Kidney (tissue), 14 donors: ENCODE data around the gene C22orf23. TPM values are rescaled to one million over a fixed set of nuclear protein-coding genes. Genes with fewer than 3 reads are reported as not detected.

Source experiments
- DNase-seq, 5 donors: peaks; one replicate each; pipeline ENCODE4 v3.0.0-alpha.2; 2013 to 2020
- FAIRE-seq: peaks from 2 replicates; lab custom pipeline; 2012; peaks lifted over from hg19 to GRCh38; lab: Jason Lieb, UNC
- H3K27ac ChIP-seq, 2 donors: one replicate each; pipeline ENCODE4 v1.7.0; 2013; ENCODE audit warnings: low read depth in 2 of 2, low read length in 2 of 2, inconsistent platforms in 1 of 2
- H3K27me3 ChIP-seq: one replicate; pipeline ENCODE4 v1.7.1; 2013; ENCODE audit warnings: low read length, inconsistent platforms; ENCODE audit not compliant: control insufficient read depth, insufficient read depth
- H3K36me3 ChIP-seq, 3 donors: one replicate each; pipeline versions ENCODE4 v1.7.0 to v1.7.1; 2013; ENCODE audit warnings: low read length in 3 of 3, control low read depth in 1 of 3, inconsistent platforms in 1 of 3; ENCODE audit not compliant: insufficient read depth in 3 of 3, control insufficient read depth in 2 of 3
- H3K4me1 ChIP-seq, 3 donors: one replicate each; pipeline versions ENCODE4 v1.7.0 to v1.7.1; 2013; ENCODE audit warnings: low read length in 3 of 3, inconsistent platforms in 1 of 3, low read depth in 1 of 3; ENCODE audit not compliant: control insufficient read depth in 2 of 3, insufficient read depth in 2 of 3
- H3K4me3 ChIP-seq, 3 donors: one replicate each; pipeline versions ENCODE4 v1.7.0 to v1.8.1; 2013; ENCODE audit warnings: low read length in 3 of 3, control low read depth in 1 of 3, inconsistent platforms in 1 of 3
- H3K9ac ChIP-seq, 3 donors: one replicate each; pipeline versions ENCODE4 v1.7.0 to v1.7.1; 2013; ENCODE audit warnings: low read length in 3 of 3, control low read depth in 1 of 3, inconsistent platforms in 1 of 3
- H3K9me3 ChIP-seq, 3 donors: one replicate each; pipeline versions ENCODE4 v1.7.0 to v1.7.1; 2013; ENCODE audit warnings: low read length in 3 of 3, control low read depth in 1 of 3, inconsistent platforms in 1 of 3; ENCODE audit not compliant: control insufficient read depth in 2 of 3, insufficient read depth in 1 of 3
- CTCF ChIP-seq: IDR thresholded peaks from 3 replicates; pipeline ENCODE4 v1.5.1; 2012; ENCODE audit warnings: mild to moderate bottlenecking, moderate library complexity, borderline replicate concordance; ENCODE audit not compliant: insufficient read depth; ENCODE audit errors: extremely low read depth
- intact Hi-C: fragments of 100-400 bp; cut with DNase I; formaldehyde crosslinking; loops from one replicate; pipeline ENCODE4 v1.11.1; 2022
- polyA plus RNA-seq: library from polyadenylated mRNA; stranded (reverse); fragments of 350-450 nt; fragmentation: Illumina TruSeq; extraction: RNeasy Lipid Tissue Mini Kit (QIAGEN cat#74804); gene quantifications from one replicate; pipeline ENCODE4 v1.2.3, GENCODE V29; 2014; ENCODE audit warnings: low read depth, low replicate concordance; ENCODE audit not compliant: insufficient read depth
- total RNA-seq: library from RNA; stranded (reverse); fragmentation: NEBNext Ultra II Directional; extraction: Animal tissue kit (Norgen Biotek cat#: 25700); gene quantifications from one replicate; pipeline ENCODE4 v1.2.1, GENCODE V29; 2021
- donor health status: control.
- donor health status: control.
- donor health status: control.
- donor health status: control.
- donor health status: control.
- donor health status: DM: yes; HTN: yes; CAD: no.
- donor health status: Normal renal cell carcinoma (clear cell type).

The C22orf23 gene
- total and polyA plus RNA-seq, 2 donors from 2014 or later = 0.57 to 1.0 TPM

GRCh38 chr22:37910890-37911672, 42.3 kb downstream of the C22orf23 start:
- no peak overlapping the region for H3K4me3 ChIP-seq
- no peak for TF ChIP-seq CTCF
- H3K4me1 ChIP-seq = peaks cover 0 to 16% (median 4%) of the 10 kb centered on the region in 3 donors
- H3K9me3 ChIP-seq = no peaks in the 10 kb centered on the region
- H3K9ac ChIP-seq = no peak overlapping the region
- intact Hi-C loops = no loop called here
- peaks cover 0 to 5% (median 0%) of the 10 kb centered on the region in 3 donors for H3K36me3 ChIP-seq
- DNase-seq (peak in 4 of 5 donors; percentile 28 to 71 (median 57)), FAIRE-seq (no peak)
- no peaks in the 10 kb centered on the region for H3K27me3 ChIP-seq
- peak overlapping the region in 1 of 2 donors; percentile 6 for H3K27ac ChIP-seq

- no peaks in the 10 kb centered on the region for H3K9me3 ChIP-seq
- no peak for DNase-seq
- H3K27me3 ChIP-seq = no peaks in the 10 kb centered on the region
- no peak for FAIRE-seq
- no peak for TF ChIP-seq CTCF
- no peak overlapping the region for H3K4me3 ChIP-seq
- peak overlapping the region in 1 of 3 donors; percentile 19 for H3K9ac ChIP-seq
- peaks cover 0 to 5% (median 0%) of the 10 kb centered on the region in 3 donors for H3K36me3 ChIP-seq
- H3K4me1 ChIP-seq = peaks cover 0 to 16% (median 4%) of the 10 kb centered on the region in 3 donors
- intact Hi-C loops = no loop called here
- H3K27ac ChIP-seq = no peak overlapping the region
Observed at GRCh38 chr22:37909766-37910165, 43.6 kb downstream of the C22orf23 start.

- no peak for TF ChIP-seq CTCF
- peak in 1 of 5 donors; percentile 65 for DNase-seq
- Histone ChIP-seq H3K4me1 (peaks cover 0 to 16% (median 4%) of the 10 kb centered on the region in 3 donors), H3K4me3 (peak overlapping the region in 2 of 3 donors; percentile 36 to 66), H3K27me3 (no peaks in the 10 kb centered on the region), H3K9me3 (no peaks in the 10 kb centered on the region), H3K27ac (no peak overlapping the region), H3K9ac (peak overlapping the region in 2 of 3 donors; percentile 11 to 65), H3K36me3 (no peaks in the 10 kb centered on the region)
- no peak for FAIRE-seq
- intact Hi-C loops = no loop called here
Observed at GRCh38 chr22:37907036-37907954, 46.1 kb downstream of the C22orf23 start.
